HG02981 (cell line): ENCODE measurements around the gene RFC4.
A peak's percentile ranks its signal among the peaks of the same experiment; 100 is the strongest.

Source experiments
- ATAC-seq: cut with Tn5 transposase; IDR thresholded peaks from one replicate; pipeline ENCODE4 v1.9.1; 2021; ENCODE audit warnings: mild to moderate bottlenecking, moderate library complexity; ENCODE audit not compliant: unreplicated experiment

Gene RFC4

GRCh38 chr3:186788482-186789370 lies 17.6 kb downstream of the RFC4 start:
- no peak for ATAC-seq

DNA sequence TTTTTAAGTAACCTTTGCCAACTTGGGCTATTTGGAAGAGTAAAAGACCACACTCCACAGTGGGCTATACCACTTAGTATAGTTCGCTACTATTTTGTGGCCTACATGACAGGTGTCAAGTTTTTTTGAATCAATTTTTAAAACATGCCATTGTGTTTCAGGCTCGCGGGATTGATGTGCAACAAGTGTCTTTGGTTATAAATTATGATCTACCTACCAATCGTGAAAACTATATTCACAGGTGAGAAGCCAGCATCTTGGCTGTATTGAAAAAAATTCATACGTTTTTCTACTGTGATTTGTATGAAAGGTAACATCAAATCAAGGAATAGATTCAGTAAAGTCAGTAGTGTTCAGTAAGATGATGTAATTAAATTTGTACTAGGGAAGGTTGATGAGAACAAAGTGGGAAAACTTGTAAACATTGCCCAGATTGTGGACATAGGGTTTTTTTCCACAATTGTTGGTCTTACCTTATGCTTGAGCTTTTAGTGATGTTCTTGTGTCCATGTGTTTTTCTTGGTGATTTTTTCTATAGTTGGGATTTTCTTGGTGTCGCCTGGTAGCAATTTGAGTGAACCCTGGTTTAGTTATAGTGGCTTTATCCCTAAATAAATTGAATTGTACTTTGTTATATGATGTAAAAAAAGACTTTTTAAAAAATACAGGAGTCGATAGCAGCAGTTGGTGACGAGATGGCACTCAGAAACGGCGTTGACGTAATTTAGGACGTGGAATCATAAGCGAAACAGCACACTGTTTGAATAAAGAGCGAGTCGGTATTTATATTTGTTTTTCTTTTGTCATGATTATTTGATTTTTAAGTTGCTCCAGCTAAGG lies 18.4 kb downstream of the RFC4 start:
- ATAC-seq, result no peak

GRCh38 chr3:186786922-186787321 lies 19.4 kb downstream of the RFC4 start:
- ATAC-seq, result no peak

GRCh38 chr3:186785495-186786018 lies 20.7 kb downstream of the RFC4 start:
- ATAC-seq, result no peak

DNA sequence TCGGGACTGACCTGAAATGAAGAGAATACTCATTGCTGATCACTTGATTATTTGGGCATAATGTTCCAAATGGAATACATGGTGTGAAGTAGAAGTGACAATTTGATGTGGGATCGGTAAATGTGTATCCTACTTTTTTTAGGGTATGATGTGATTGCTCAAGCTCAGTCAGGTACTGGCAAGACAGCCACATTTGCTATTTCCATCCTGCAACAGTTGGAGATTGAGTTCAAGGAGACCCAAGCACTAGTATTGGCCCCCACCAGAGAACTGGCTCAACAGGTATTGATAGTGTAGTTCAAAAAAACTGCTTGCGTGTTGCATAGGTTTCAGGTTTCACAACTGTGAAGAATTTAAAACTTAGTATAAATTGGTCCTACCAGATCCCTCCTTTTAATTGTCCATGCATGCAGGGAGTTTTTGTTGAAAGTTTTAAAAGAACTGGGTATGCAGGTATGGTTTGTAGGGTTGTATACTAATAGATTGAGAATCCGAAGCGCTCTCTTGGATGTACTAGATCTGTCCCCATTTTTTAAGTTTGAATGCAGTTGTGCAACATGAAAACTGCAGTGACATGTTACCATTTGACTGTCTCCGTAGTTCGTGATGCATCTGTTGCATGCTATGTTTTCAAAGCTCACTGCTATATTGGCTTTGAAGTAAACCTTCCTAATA lies 21.3 kb downstream of the RFC4 start:
- no peak for ATAC-seq

GRCh38 chr3:186783731-186784515 lies 22.4 kb downstream of the RFC4 start:
- peak; percentile 68 for ATAC-seq

DNA sequence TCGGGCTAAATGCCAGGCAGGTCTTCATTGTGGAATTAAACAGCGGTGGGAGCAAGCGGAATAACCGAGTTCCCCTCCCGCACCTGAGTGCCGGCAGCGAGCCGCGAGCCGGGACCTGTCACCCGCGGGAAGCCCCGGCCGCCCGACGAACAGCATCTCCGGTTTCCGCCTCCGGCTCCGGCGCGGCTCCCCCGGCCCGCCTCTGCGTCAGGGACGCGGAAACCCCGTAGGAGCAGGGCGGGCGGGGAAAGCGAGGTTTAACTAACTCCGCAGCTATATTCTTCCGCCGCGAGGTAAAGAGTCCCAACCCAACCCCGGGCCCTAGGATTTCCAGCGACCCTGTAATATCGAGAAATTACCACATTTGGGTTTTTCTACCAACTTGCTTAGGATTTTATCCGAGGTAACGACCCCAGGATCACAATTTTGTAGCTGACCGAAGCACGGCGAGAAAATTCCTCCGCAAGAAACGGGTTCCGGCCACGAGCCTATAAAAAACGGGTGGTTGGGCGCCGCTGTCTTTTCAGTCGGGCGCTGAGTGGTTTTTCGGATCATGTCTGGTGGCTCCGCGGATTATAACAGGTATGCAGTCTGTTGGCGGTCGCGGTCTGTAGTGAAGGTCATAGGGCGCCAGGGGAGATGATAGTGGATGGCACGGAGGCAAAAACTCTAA lies 23.1 kb downstream of the RFC4 start, which contains the start of gene EIF4A2:
TSS of gene EIF4A2 (plus strand) at position 520 of the 673 bp plus-strand sequence. CDS start at position 554, 34 bp downstream.
- peak; percentile 63 for ATAC-seq

GRCh38 chr3:186782542-186783057 lies 23.7 kb downstream of the RFC4 start:
- ATAC-seq, result peak; percentile 18

- no peak for ATAC-seq
These were observed 27.1 kb downstream of the RFC4 start for GRCh38 chr3:186779204-186779603.

- ATAC-seq, result no peak
These were observed 30.3 kb downstream of the RFC4 start for GRCh38 chr3:186775999-186776398.

GRCh38 chr3:186772701-186773417 lies 33.4 kb downstream of the RFC4 start:
- ATAC-seq, result peak; percentile 94

- peak; percentile 23 for ATAC-seq
These were observed 34.0 kb downstream of the RFC4 start for GRCh38 chr3:186772281-186772694.

DNA sequence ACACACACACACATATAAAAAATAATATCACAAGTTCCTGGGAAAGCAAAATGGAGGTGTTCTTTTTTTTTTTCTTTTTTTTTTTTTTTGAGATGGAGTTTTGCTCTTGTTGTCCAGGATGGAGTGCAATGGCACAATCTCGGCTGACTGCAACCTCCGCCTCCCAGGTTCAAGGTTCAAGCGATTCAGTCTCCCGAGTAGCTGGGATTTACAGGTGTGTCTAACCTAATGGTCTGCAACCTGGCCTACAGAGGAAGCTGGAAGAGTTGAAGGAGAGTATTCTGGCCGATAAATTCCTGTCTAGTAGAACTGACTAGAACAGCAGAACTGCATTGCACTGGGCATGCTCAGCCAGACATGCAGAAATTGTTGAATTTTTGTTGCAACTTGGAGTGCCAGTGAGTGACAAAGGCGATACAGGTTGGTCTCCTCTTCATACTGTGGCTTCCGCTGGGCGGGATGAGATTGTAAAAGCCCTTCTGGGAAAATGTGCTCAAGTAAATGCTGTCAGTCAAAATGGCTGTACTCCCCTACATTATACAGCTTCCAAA lies 45.3 kb downstream of the RFC4 start:
- no peak for ATAC-seq

DNA sequence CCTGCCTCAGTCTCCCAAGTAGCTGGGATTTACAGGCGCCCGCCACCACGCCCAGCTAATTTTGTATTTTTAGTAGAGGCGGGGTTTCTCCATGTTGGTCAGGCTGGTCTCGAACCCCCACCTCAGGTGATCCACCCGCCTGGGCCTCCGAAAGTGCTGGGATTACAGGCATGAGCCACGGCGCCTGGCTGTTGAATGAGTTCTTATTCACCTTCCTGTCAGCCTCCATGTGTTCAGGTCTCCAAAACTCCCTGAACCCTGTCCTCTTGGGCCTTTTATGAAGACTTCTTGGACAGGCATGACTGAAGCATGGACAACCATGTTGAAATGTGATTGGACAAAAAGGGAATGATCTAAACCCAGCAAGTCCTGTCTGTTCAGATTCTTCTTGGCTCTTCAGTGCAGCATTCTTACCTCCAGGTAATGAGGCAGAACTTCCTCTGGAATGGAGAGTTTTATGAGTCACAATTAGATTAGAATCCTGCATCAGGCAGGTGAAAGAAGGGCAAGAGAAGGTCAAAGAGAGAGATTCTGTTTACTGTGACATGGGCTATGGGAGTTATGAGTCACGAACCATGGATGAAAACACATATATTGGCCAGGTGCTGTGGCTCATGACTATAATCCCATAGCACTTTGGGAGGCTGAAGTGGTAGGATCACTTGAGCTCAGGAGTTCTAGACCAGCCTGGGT lies 46.0 kb downstream of the RFC4 start:
- ATAC-seq, result no peak

- no peak for ATAC-seq
These were observed 46.9 kb downstream of the RFC4 start for GRCh38 chr3:186759231-186759930.

GRCh38 chr3:186757686-186758220 lies 48.5 kb downstream of the RFC4 start:
- ATAC-seq, result no peak

- ATAC-seq, result no peak
These were observed 49.1 kb downstream of the RFC4 start for GRCh38 chr3:186757214-186757613.
